ENCODE measurements around the gene UBXN11.

GRCh38 chr1:26353210-26353859 is 46.9 kb upstream of the UBXN11 start:
- no peak for TF ChIP-seq CTCF (IDR thresholded peaks at IDR 0.05)
- TF ChIP-seq JUN (IDR thresholded peaks at IDR 0.05) = no peak
- no peak for TF ChIP-seq EP300 (IDR thresholded peaks at IDR 0.05)
- no peak for TF ChIP-seq POLR2A (IDR thresholded peaks at IDR 0.05; ENCODE audit: low read length)
- TF ChIP-seq MAX (IDR thresholded peaks at IDR 0.05) = no peak
- no peak for TF ChIP-seq JUNB (IDR thresholded peaks at IDR 0.05)
